IMR-90 (cell line): ENCODE measurements around the gene TMC4. TPM values are rescaled to one million over a fixed set of nuclear protein-coding genes. Genes with fewer than 3 reads are reported as not detected.

Experiments
- CEBPB ChIP-seq: IDR thresholded peaks from 2 replicates; pipeline ENCODE4 v1.6.1; 2012; ENCODE audit warnings: low read depth, low read length, improper control_type of control experiment
- FOS ChIP-seq: fragments of 150-350 bp; IDR thresholded peaks from 2 replicates; pipeline ENCODE4 v1.6.1; 2016; ENCODE audit warnings: low read depth, low read length
- SMC3 ChIP-seq: fragments of 150-350 bp; IDR thresholded peaks from 2 replicates; pipeline ENCODE4 v1.6.1; 2016; ENCODE audit warnings: low read depth, mild to moderate bottlenecking, antibody characterized with exemption, low read length, moderate library complexity
- polyA plus RNA-seq, 3 experiments: library from polyadenylated mRNA; depleted of rRNA; stranded (reverse); fragments of >200 nt; gene quantifications; 2 replicates each; pipeline ENCODE4 v1.2.3, GENCODE V29; 2012; ENCODE audit warnings: low replicate concordance in 1 of 3
- total RNA-seq: library from RNA; depleted of rRNA; stranded (reverse); fragments of >200 nt; gene quantifications from 2 replicates; pipeline ENCODE4 v1.2.3, GENCODE V29; 2012
- TF ChIP-seq, protein P1 (sequence below): fragments of 150-350 bp; IDR thresholded peaks from 2 replicates; pipeline ENCODE4 v1.6.1; 2017; ENCODE audit warnings: mild to moderate bottlenecking, antibody characterized with exemption, low read length, low read depth

Gene TMC4
- total and polyA plus RNA-seq, 2 of the 4 experiments (the other 2 are of a cell fraction) = 0.72 to 1.1 TPM

DNA sequence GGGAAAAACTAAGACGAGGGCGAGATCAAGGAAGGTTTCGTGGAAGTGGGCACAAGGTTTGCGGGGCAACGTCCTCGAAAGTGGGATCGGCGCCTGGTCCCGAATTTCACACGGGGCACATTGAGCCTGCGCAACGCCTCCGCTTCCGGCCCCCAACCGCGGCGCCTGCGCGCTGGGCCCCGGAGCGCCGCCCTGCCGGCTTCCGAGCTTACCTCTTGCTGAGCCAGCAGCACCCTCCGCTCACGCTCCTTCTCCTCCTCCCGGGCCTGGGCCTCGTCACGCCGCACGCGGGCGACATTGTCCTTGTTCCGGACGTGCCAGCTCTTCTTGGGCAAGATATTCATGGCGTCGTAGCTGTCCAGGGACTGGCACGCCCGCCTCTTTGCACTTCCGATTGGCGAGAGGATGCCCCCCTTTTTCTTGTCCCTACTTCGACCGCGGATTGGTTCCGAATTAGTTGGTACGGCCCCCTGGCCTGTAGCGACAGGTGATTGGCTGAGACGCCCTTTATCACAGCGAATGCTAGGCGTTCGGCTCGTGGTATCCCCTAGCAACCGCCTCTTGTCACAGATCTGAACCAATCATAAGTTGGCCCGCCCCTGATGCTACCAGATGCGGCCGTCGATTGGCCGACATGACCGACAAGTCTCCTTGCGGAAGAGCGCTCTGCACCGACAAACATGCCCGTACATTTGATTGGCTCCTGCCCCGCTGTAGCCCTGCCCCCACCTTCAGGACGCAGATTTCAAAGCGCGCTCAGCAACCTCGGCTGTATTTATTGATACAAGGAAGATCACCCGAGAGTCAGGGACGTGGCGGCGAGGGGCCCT lies 13.4 kb downstream of the TMC4 start, which contains the start of gene LENG1 (continued):
- TF ChIP-seq, protein P1, sequence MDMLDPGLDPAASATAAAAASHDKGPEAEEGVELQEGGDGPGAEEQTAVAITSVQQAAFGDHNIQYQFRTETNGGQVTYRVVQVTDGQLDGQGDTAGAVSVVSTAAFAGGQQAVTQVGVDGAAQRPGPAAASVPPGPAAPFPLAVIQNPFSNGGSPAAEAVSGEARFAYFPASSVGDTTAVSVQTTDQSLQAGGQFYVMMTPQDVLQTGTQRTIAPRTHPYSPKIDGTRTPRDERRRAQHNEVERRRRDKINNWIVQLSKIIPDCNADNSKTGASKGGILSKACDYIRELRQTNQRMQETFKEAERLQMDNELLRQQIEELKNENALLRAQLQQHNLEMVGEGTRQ = no peak
- TF ChIP-seq FOS = peak; percentile 55; the same call in 1 of the 2 replicates
- no peak for TF ChIP-seq SMC3
- peak; percentile 20; the same call in 1 of the 2 replicates for TF ChIP-seq CEBPB
